ENCODE measurements around the gene NFIA. TPM values are rescaled to one million over a fixed set of nuclear protein-coding genes. Genes with fewer than 3 reads are reported as not detected.

Gene NFIA
- total and polyA plus RNA-seq, 7 experiments from 2014 or later: 1.0 to 8.6 (median 5.9) TPM

DNA sequence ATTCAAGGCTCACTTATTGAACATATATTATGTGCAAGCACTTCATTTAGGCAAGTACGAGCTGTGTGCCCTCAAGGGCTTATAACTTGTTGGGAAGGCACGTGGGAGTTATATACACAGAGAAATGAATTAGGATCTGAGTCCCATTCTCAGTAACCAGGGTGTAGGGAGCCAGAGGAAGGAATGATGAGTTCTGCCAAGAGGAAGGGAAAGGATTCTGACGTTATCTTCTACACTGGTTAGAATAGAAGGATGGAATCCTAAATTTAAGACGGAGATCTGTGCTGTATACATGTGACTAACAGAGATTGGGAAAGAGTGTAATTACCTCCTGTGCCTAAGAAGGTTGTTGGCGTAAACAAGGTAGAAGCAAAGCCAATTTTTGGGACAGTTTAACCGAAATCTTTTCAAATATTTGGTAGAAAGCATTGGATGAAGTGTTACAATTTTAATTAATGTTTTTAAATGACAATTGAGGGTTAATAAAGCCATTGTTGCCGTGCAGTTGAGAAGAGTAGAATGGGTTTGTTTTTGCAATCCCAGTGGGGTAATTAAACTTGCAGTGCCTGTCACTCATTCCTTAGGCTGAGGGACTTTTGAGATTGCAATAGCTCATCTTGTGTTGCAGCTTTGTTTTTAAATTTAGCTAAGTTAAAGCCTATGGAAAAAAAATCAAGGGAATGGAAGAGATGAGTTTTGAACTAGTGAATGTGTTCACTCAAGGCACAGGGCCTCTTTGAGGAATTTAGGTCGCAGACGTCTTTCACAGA lies 177.2 kb downstream of the NFIA start:
- no peaks in the 10 kb centered on the region for H3K9me3 Mint-ChIP-seq
- no peaks in the 10 kb centered on the region for H3K9me3 ChIP-seq (ENCODE audit: control insufficient read depth in 2 of 3, low read length in 3 of 3)
- no peak overlapping the region for H3K4me3 Mint-ChIP-seq
- no peaks in the 10 kb centered on the region for H3K27me3 ChIP-seq (ENCODE audit: control insufficient read depth in 2 of 2, insufficient read depth in 2 of 2, low read length in 2 of 2)
- no peaks in the 10 kb centered on the region for H3K4me1 ChIP-seq (ENCODE audit: control insufficient read depth in 2 of 2, insufficient read depth in 2 of 2, low read length in 2 of 2)
- ChIA-PET POLR2A (no interaction called here), CTCF (no interaction called here)
- H3K36me3 ChIP-seq (ENCODE audit: control insufficient read depth in 2 of 3, insufficient read depth in 3 of 3, low read length in 3 of 3): no peaks in the 10 kb centered on the region
- H3K36me3 Mint-ChIP-seq: no peaks in the 10 kb centered on the region
- H3K4me3 ChIP-seq (ENCODE audit: low read length): no peak overlapping the region
- ATAC-seq: no peak
- no peak overlapping the region for H3K27ac Mint-ChIP-seq
- intact Hi-C loops (cut with micrococcal nuclease): no loop called here
- H3K4me1 Mint-ChIP-seq: peaks cover 0 to 13% (median 8%) of the 10 kb centered on the region in 7 donors
- H3K27ac ChIP-seq (ENCODE audit: low read depth, low read length): no peak overlapping the region
- H3K27me3 Mint-ChIP-seq: peaks cover 0 to 7% (median 4%) of the 10 kb centered on the region in 5 donors
- DNase-seq: no peak

DNA sequence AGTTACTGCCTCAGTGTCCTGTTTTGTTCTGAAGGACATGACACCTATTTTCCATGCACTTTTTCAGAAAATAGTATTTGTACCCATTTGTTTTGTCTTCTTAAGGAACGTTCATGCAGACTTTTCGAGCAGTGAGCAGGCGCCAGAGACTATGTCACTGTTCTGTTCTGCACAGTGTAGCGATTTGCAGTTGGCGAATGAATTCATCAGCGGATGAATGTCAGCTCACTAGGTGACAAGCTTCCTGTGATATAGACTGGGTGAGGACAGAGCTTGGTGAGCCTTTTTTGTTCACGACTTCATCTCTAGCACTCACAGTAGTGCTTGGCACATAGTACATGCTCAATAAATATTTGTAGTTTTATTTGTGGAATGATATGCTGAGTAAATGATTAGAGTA lies 177.8 kb downstream of the NFIA start:
- ChIA-PET CTCF (no interaction called here), POLR2A (no interaction called here)
- Histone ChIP-seq H3K36me3 (ENCODE audit: control insufficient read depth in 2 of 3, insufficient read depth in 3 of 3, low read length in 3 of 3) (no peaks in the 10 kb centered on the region), H3K4me1 (ENCODE audit: control insufficient read depth in 2 of 2, insufficient read depth in 2 of 2, low read length in 2 of 2) (no peaks in the 10 kb centered on the region), H3K4me3 (ENCODE audit: low read length) (no peak overlapping the region), H3K27ac (ENCODE audit: low read depth, low read length) (no peak overlapping the region), H3K9me3 (ENCODE audit: control insufficient read depth in 2 of 3, low read length in 3 of 3) (no peaks in the 10 kb centered on the region), H3K27me3 (ENCODE audit: control insufficient read depth in 2 of 2, insufficient read depth in 2 of 2, low read length in 2 of 2) (no peaks in the 10 kb centered on the region)
- Mint-ChIP-seq H3K27ac (no peak overlapping the region), H3K4me3 (no peak overlapping the region), H3K9me3 (no peaks in the 10 kb centered on the region), H3K36me3 (no peaks in the 10 kb centered on the region), H3K27me3 (peaks cover 0 to 3% (median 0%) of the 10 kb centered on the region in 5 donors), H3K4me1 (peaks cover 0 to 7% (median 2%) of the 10 kb centered on the region in 7 donors)
- no peak for DNase-seq
- no peak for ATAC-seq
- intact Hi-C loops (cut with micrococcal nuclease): no loop called here

DNA sequence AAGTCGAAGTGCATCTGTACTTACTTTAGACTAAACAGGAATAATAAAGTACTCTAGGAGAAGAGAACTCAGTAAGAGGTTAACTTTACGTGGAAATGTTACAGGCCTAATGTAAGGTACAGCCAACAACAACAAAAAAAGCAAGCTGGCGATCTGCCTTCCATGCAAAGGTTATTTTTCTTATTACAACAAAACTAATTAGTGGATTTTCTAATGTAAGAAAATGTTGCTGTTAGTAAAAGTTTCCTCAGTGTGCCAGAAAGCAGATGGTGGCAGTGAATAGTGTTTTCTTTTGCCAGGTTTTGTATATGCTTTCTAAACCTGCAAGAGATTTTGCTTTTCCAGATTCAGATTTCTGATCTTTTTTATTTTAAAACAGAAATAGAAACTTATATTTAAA lies 179.2 kb downstream of the NFIA start:
- no peaks in the 10 kb centered on the region for H3K36me3 ChIP-seq (ENCODE audit: control insufficient read depth in 2 of 3, insufficient read depth in 3 of 3, low read length in 3 of 3)
- no peak overlapping the region for H3K27ac Mint-ChIP-seq
- H3K27ac ChIP-seq (ENCODE audit: low read depth, low read length): no peak overlapping the region

DNA sequence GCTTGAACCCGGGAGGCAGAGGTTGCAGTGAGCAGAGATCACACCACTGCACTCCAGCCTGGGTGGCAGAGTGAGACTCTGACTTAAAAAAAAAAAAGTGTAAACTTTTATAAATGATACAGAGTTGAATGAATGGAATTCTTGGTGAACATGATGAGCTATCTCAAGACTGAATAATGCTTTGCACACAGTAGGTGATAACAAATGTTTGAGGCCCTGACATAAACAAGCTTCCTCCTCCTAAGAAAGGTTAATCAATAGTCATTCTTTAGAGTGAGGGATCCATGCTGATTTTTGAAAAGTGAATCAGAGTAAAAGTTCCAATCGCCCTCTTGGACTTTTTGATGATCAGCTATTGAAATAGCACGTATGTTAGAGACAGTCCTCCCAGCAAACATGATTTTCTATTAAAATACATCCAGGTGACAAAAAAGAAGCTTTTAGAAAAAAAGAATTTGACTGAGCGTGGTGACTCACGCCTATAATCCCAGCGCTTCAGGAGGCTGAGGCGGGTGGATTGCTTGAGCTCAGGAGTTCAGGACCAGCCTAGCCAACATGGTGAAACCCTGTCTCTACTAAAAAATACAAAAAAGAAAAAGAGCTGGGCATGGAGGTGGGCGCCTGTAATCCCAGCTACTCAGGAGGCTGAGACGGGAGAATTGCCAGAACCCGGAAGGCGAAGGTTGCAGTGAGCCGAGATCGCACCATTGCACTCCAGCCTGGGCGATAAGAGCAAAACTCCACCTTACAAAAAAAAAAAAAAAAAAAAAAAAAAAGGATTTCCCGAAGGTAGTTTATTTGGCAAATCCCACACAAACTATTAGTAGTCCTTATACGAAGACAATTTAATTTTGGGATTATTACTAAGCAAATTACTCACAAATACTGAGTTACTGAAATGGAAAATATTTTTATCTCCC lies 181.8 kb downstream of the NFIA start:
- H3K36me3 Mint-ChIP-seq: no peaks in the 10 kb centered on the region
- H3K4me1 ChIP-seq (ENCODE audit: control insufficient read depth in 2 of 2, insufficient read depth in 2 of 2, low read length in 2 of 2): no peaks in the 10 kb centered on the region
- no peaks in the 10 kb centered on the region for H3K4me1 Mint-ChIP-seq
- ATAC-seq (no peak), DNase-seq (no peak)
- no peaks in the 10 kb centered on the region for H3K9me3 Mint-ChIP-seq
- no peak overlapping the region for H3K27ac Mint-ChIP-seq
- H3K27ac ChIP-seq (ENCODE audit: low read depth, low read length): no peak overlapping the region
- peaks cover 0 to 2% (median 0%) of the 10 kb centered on the region in 5 donors for H3K27me3 Mint-ChIP-seq
- intact Hi-C loops (cut with micrococcal nuclease): no loop called here
- H3K9me3 ChIP-seq (ENCODE audit: control insufficient read depth in 2 of 3, low read length in 3 of 3): no peaks in the 10 kb centered on the region
- no peaks in the 10 kb centered on the region for H3K36me3 ChIP-seq (ENCODE audit: control insufficient read depth in 2 of 3, insufficient read depth in 3 of 3, low read length in 3 of 3)
- H3K27me3 ChIP-seq (ENCODE audit: control insufficient read depth in 2 of 2, insufficient read depth in 2 of 2, low read length in 2 of 2): no peaks in the 10 kb centered on the region
- H3K4me3 Mint-ChIP-seq: no peak overlapping the region
- H3K4me3 ChIP-seq (ENCODE audit: low read length): no peak overlapping the region
- ChIA-PET POLR2A (no interaction called here), CTCF (no interaction called here)

More for the DNA sequence above, 179.2 kb downstream of the NFIA start:
- Histone ChIP-seq H3K4me3 (ENCODE audit: low read length) (no peak overlapping the region), H3K9me3 (ENCODE audit: control insufficient read depth in 2 of 3, low read length in 3 of 3) (no peaks in the 10 kb centered on the region), H3K4me1 (ENCODE audit: control insufficient read depth in 2 of 2, insufficient read depth in 2 of 2, low read length in 2 of 2) (no peaks in the 10 kb centered on the region), H3K27me3 (ENCODE audit: control insufficient read depth in 2 of 2, insufficient read depth in 2 of 2, low read length in 2 of 2) (no peaks in the 10 kb centered on the region)
- no peak overlapping the region for H3K4me3 Mint-ChIP-seq
- ATAC-seq: no peak
- H3K27me3 Mint-ChIP-seq: peaks cover 0 to 2% (median 0%) of the 10 kb centered on the region in 5 donors
- intact Hi-C loops (cut with micrococcal nuclease): no loop called here
- DNase-seq: no peak
- H3K36me3 Mint-ChIP-seq: no peaks in the 10 kb centered on the region
- CTCF ChIA-PET: interaction anchor here (0.5 kb wide), 1 partner anchor 219 kb away, joined by 3 read pairs; no protein-coding TSS in a partner anchor
- POLR2A ChIA-PET: no interaction called here
- H3K9me3 Mint-ChIP-seq: no peaks in the 10 kb centered on the region
- no peaks in the 10 kb centered on the region for H3K4me1 Mint-ChIP-seq

DNA sequence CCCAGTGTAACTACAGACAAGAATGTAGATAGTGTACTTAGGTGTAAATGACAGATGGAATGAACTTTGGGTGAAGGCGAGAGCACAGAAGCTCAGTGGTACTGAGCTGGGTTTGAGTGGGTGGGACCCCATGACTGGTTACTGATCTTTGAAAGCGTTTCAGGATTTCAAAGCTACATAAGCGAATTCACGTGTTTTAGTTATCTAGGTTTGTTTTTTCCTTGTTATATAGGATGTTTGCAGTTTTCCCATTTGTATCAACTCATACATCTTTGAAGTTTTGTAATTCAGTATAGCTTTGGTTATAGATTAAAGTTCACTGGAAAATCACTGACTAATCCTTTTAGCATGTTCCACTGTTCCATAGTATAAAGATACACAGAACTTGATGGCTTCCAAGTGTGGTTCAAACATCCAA lies 182.5 kb downstream of the NFIA start:
- CTCF ChIA-PET: no interaction called here
- H3K27me3 Mint-ChIP-seq: peaks cover 0 to 5% (median 0%) of the 10 kb centered on the region in 5 donors
- H3K27ac Mint-ChIP-seq: no peak overlapping the region

DNA sequence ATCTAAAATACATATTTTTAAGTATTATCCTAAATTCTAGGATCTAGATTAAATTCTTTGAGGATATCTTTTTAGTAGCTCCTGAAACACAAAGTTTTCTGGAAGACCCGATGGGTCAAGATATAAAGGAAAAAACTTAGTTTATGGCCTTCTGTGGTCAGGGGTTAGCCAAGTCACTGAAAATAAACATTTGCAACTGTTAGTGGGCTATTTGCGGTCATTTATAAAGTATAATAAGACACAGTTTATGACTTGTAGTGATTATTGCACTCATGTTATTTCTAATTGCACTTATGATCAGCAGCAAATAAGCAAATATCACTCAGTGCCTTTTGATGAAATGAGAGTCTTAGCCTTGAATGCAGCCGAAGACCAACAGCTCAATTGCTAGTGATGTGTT lies 183.3 kb downstream of the NFIA start:
- CTCF ChIA-PET: no interaction called here
- Mint-ChIP-seq H3K27me3 (peaks cover 0 to 5% (median 0%) of the 10 kb centered on the region in 5 donors), H3K9me3 (no peaks in the 10 kb centered on the region), H3K36me3 (no peaks in the 10 kb centered on the region), H3K27ac (no peak overlapping the region), H3K4me3 (no peak overlapping the region), H3K4me1 (no peaks in the 10 kb centered on the region)
- intact Hi-C loops (cut with micrococcal nuclease): no loop called here
- ATAC-seq (no peak), DNase-seq (no peak)
- Histone ChIP-seq H3K27me3 (ENCODE audit: control insufficient read depth in 2 of 2, insufficient read depth in 2 of 2, low read length in 2 of 2) (no peaks in the 10 kb centered on the region), H3K4me1 (ENCODE audit: control insufficient read depth in 2 of 2, insufficient read depth in 2 of 2, low read length in 2 of 2) (no peaks in the 10 kb centered on the region), H3K27ac (ENCODE audit: low read depth, low read length) (no peak overlapping the region), H3K4me3 (ENCODE audit: low read length) (no peak overlapping the region), H3K9me3 (ENCODE audit: control insufficient read depth in 2 of 3, low read length in 3 of 3) (no peaks in the 10 kb centered on the region), H3K36me3 (ENCODE audit: control insufficient read depth in 2 of 3, insufficient read depth in 3 of 3, low read length in 3 of 3) (no peaks in the 10 kb centered on the region)
- POLR2A ChIA-PET: no interaction called here

More for the DNA sequence above, 182.5 kb downstream of the NFIA start:
- intact Hi-C loops (cut with micrococcal nuclease): no loop called here
- no peak overlapping the region for H3K27ac ChIP-seq (ENCODE audit: low read depth, low read length)
- DNase-seq (no peak), ATAC-seq (no peak)
- Mint-ChIP-seq H3K4me1 (no peaks in the 10 kb centered on the region), H3K36me3 (no peaks in the 10 kb centered on the region), H3K9me3 (no peaks in the 10 kb centered on the region), H3K4me3 (no peak overlapping the region)
- H3K9me3 ChIP-seq (ENCODE audit: control insufficient read depth in 2 of 3, low read length in 3 of 3): no peaks in the 10 kb centered on the region
- POLR2A ChIA-PET: interaction anchor here (0.6 kb wide), 1 partner anchor 172 kb away, joined by 3 read pairs; no protein-coding TSS in a partner anchor
- H3K27me3 ChIP-seq (ENCODE audit: control insufficient read depth in 2 of 2, insufficient read depth in 2 of 2, low read length in 2 of 2): no peaks in the 10 kb centered on the region
- H3K4me3 ChIP-seq (ENCODE audit: low read length): no peak overlapping the region
- H3K36me3 ChIP-seq (ENCODE audit: control insufficient read depth in 2 of 3, insufficient read depth in 3 of 3, low read length in 3 of 3): no peaks in the 10 kb centered on the region
- H3K4me1 ChIP-seq (ENCODE audit: control insufficient read depth in 2 of 2, insufficient read depth in 2 of 2, low read length in 2 of 2): no peaks in the 10 kb centered on the region

All from naive thymus-derived CD4-positive, alpha-beta T cell (primary cell).